Neural cell (in vitro differentiated cells): ENCODE results near the gene GGA2. TPM values are rescaled to one million over a fixed set of nuclear protein-coding genes. Genes with fewer than 3 reads are reported as not detected.

Source experiments
- H2AFZ ChIP-seq: fragments of 200-600, 300-800 bp; sonication (generic), shearing (Covaris generic); 2 replicates; pipeline ENCODE4 v1.6.0; 2014; ENCODE audit warnings: low read depth, mild to moderate bottlenecking, antibody characterized with exemption, low read length, moderate library complexity
- H3F3A ChIP-seq: fragments of 200-600 bp; shearing (Covaris generic); 2 replicates; pipeline ENCODE4 v1.6.1; 2016; ENCODE audit warnings: mild to moderate bottlenecking, moderate library complexity, mixed read lengths, antibody characterized with exemption, low read length; ENCODE audit not compliant: insufficient read depth, poor library complexity, severe bottlenecking
- H3K27ac ChIP-seq: fragments of 200-600, 300-800 bp; sonication (generic), shearing (Covaris generic); 2 replicates; pipeline ENCODE4 v1.5.1; 2014; ENCODE audit warnings: mild to moderate bottlenecking, low read length, moderate library complexity
- H3K27me3 ChIP-seq: fragments of 300-800, 200-600 bp; sonication (generic), shearing (Covaris generic); 2 replicates; pipeline ENCODE4 v1.6.0; 2014; ENCODE audit warnings: mild to moderate bottlenecking, low read depth, low read length, moderate library complexity; ENCODE audit not compliant: insufficient read depth
- H3K36me3 ChIP-seq: fragments of 300-800, 200-600 bp; sonication (generic), shearing (Covaris generic); 2 replicates; pipeline ENCODE4 v1.5.1; 2014; ENCODE audit warnings: mild to moderate bottlenecking, antibody characterized with exemption, low read length, moderate library complexity; ENCODE audit not compliant: insufficient read depth
- H3K4me2 ChIP-seq: fragments of 300-800, 200-600 bp; sonication (generic), shearing (Covaris generic); 2 replicates; pipeline ENCODE4 v1.6.0; 2014; ENCODE audit warnings: mild to moderate bottlenecking, low read length
- H3K4me3 ChIP-seq: fragments of 300-800, 200-600 bp; sonication (generic), shearing (Covaris generic); 2 replicates; pipeline ENCODE4 v1.5.1; 2014; ENCODE audit warnings: mild to moderate bottlenecking, low read length, moderate library complexity
- H3K79me2 ChIP-seq: fragments of 200-600 bp; shearing (Covaris generic); replicated peaks from 2 replicates; pipeline ENCODE4 v1.6.0; 2014; ENCODE audit warnings: mild to moderate bottlenecking, low read length, moderate library complexity; ENCODE audit not compliant: insufficient read depth
- H3K9ac ChIP-seq: fragments of 300-800, 200-600 bp; sonication (generic), shearing (Covaris generic); 2 replicates; pipeline ENCODE4 v1.6.1; 2016; ENCODE audit warnings: mild to moderate bottlenecking, low read length, mixed read lengths
- H3K9me2 ChIP-seq: fragments of 200-600 bp; shearing (Covaris generic); 2 replicates; pipeline ENCODE4 v1.6.1; 2016; ENCODE audit warnings: mild to moderate bottlenecking, low read length, mixed read lengths; ENCODE audit not compliant: insufficient read depth
- H3K9me3 ChIP-seq: fragments of 200-600, 300-800 bp; sonication (generic), shearing (Covaris generic); 2 replicates; pipeline ENCODE4 v1.6.1; 2016; ENCODE audit warnings: mild to moderate bottlenecking, mixed run types, low read length, moderate library complexity, mixed read lengths
- H4K20me1 ChIP-seq: fragments of 200-600 bp; shearing (Covaris generic); 2 replicates; pipeline ENCODE4 v1.6.1; 2016; ENCODE audit warnings: mild to moderate bottlenecking, mixed run types; ENCODE audit not compliant: insufficient read depth
- CTCF ChIP-seq: fragments of 450-650 bp; IDR thresholded peaks from 2 replicates; pipeline ENCODE4 v1.5.1; 2014; ENCODE audit warnings: antibody characterized with exemption, mild to moderate bottlenecking, moderate library complexity; ENCODE audit not compliant: poor library complexity, severe bottlenecking
- EP300 ChIP-seq: fragments of 450-650 bp; conservative IDR thresholded peaks from 2 replicates; pipeline ENCODE4 v1.6.1; 2014; ENCODE audit warnings: antibody characterized with exemption, mild to moderate bottlenecking, moderate library complexity; ENCODE audit not compliant: poor library complexity, severe bottlenecking
- EZH2 ChIP-seq: fragments of 200-600, 300-800 bp; shearing (Covaris generic), sonication (generic); IDR thresholded peaks from 2 replicates; pipeline ENCODE4 v1.6.1; 2014; ENCODE audit warnings: antibody characterized with exemption, low read length, borderline replicate concordance, mild to moderate bottlenecking; ENCODE audit not compliant: insufficient read depth, poor library complexity, severe bottlenecking
- MXI1 ChIP-seq: fragments of 450-650 bp; conservative IDR thresholded peaks from 2 replicates; pipeline ENCODE4 v1.6.1; 2014; ENCODE audit warnings: antibody characterized with exemption, mild to moderate bottlenecking; ENCODE audit not compliant: poor library complexity, severe bottlenecking
- POLR2AphosphoS5 ChIP-seq: IDR thresholded peaks from 2 replicates; pipeline ENCODE4 v1.6.1; 2012
- RAD21 ChIP-seq: fragments of 450-650 bp; conservative IDR thresholded peaks from 2 replicates; pipeline ENCODE4 v1.6.1; 2014; ENCODE audit warnings: antibody characterized with exemption, mild to moderate bottlenecking, moderate library complexity
- REST ChIP-seq: IDR thresholded peaks from 2 replicates; pipeline ENCODE4 v1.6.1; 2012; ENCODE audit warnings: borderline replicate concordance
- SMC3 ChIP-seq: fragments of 450-650 bp; conservative IDR thresholded peaks from 2 replicates; pipeline ENCODE4 v1.6.1; 2014; ENCODE audit warnings: antibody characterized with exemption, mild to moderate bottlenecking, moderate library complexity; ENCODE audit not compliant: poor library complexity
- TAF1 ChIP-seq: IDR thresholded peaks from 2 replicates; pipeline ENCODE4 v1.6.1; 2012; ENCODE audit warnings: low read depth
- polyA plus RNA-seq: library from polyadenylated mRNA; depleted of rRNA; stranded (reverse); fragments of >200 nt; gene quantifications from 2 replicates; pipeline ENCODE4 v1.2.3, GENCODE V29; 2014

GGA2 gene
- polyA plus RNA-seq, 1 donor from 2014 or later: 36.8 TPM

- no peak for TF ChIP-seq REST
These were observed 44.2 kb upstream of the GGA2 start (continued) for GRCh38 chr16:23554536-23554935.

GRCh38 chr16:23552161-23552560 lies 41.9 kb upstream of the GGA2 start:
- Histone ChIP-seq H3K9ac (no peak overlapping the region), H4K20me1 (no peaks in the 10 kb centered on the region), H3K36me3 (no peaks in the 10 kb centered on the region), H3K27me3 (no peaks in the 10 kb centered on the region), H3K9me3 (no peaks in the 10 kb centered on the region), H3K9me2 (no peaks in the 10 kb centered on the region), H3K4me2 (no peak overlapping the region), H3F3A (no peaks in the 10 kb centered on the region), H3K4me3 (no peak overlapping the region), H2AFZ (no peak overlapping the region), H3K27ac (no peak overlapping the region), H3K79me2 (no peaks in the 10 kb centered on the region)
- TF ChIP-seq SMC3 (no peak), REST (no peak), RAD21 (no peak), CTCF (no peak), MXI1 (no peak), TAF1 (no peak), EZH2 (no peak), EP300 (no peak), POLR2AphosphoS5 (no peak)
